Thoracic aorta (tissue), 2 donors: Measurements from ENCODE around the gene CTNNA3. TPM values are rescaled to one million over a fixed set of nuclear protein-coding genes. Genes with fewer than 3 reads are reported as not detected.

Experiments used
- ATAC-seq: fragments of 150-250 bp; one replicate; pipeline ENCODE4 v1.8.0; 2017; ENCODE audit warnings: low read depth; ENCODE audit not compliant: insufficient number of reproducible peaks, low FRiP score
- DNase-seq: peaks from one replicate; pipeline ENCODE4 v3.0.0-alpha.2; 2020; ENCODE audit warnings: low spot score
- H3K27ac ChIP-seq, 2 donors: fragments of 200-600 bp; sonication (generic); 1 replicate in 1 of 2; 2 replicates in 1 of 2; pipeline ENCODE4 v1.5.1; 2016; ENCODE audit warnings: mild to moderate bottlenecking in 2 of 2, moderate library complexity in 2 of 2
- H3K27me3 ChIP-seq: fragments of 200-600 bp; sonication (generic); replicated peaks from 2 replicates; pipeline ENCODE4 v1.6.0; 2016; ENCODE audit warnings: mild to moderate bottlenecking; ENCODE audit not compliant: insufficient read depth
- H3K36me3 ChIP-seq: fragments of 200-600 bp; sonication (generic); one replicate; pipeline ENCODE4 v1.5.1; 2016
- H3K4me1 ChIP-seq, 2 donors: fragments of 200-600 bp; sonication (generic); 1 replicate in 1 of 2; 2 replicates in 1 of 2; pipeline versions ENCODE4 v1.5.1 to v1.6.0; 2016; ENCODE audit warnings: low read depth in 2 of 2, mild to moderate bottlenecking in 1 of 2; ENCODE audit not compliant: control insufficient read depth in 1 of 2
- H3K4me3 ChIP-seq: fragments of 200-600 bp; sonication (generic); 2 replicates; pipeline ENCODE4 v1.5.1; 2016; ENCODE audit warnings: mild to moderate bottlenecking
- H3K9me3 ChIP-seq: fragments of 200-600 bp; sonication (generic); 2 replicates; pipeline ENCODE4 v1.5.1; 2016
- CTCF ChIP-seq: fragments of 200-600 bp; sonication (generic); IDR thresholded peaks from one replicate; pipeline ENCODE4 v1.5.1; 2019; ENCODE audit warnings: antibody characterized with exemption
- total RNA-seq, 2 donors: library from RNA; depleted of rRNA; stranded (reverse); fragments of >200 nt; gene quantifications; one replicate each; pipeline versions ENCODE4 v1.1.0 to v1.2.3, GENCODE V29; 2016

Gene CTNNA3
- total RNA-seq, 2 donors from 2014 or later, result 0.95 to 1.2 TPM

- DNase-seq (no peak), ATAC-seq (no peak)
- no peak for TF ChIP-seq CTCF
- no peaks in the 10 kb centered on the region for H3K36me3 ChIP-seq
- H3K27me3 ChIP-seq, result no peaks in the 10 kb centered on the region
- no peak overlapping the region for H3K27ac ChIP-seq
- no peak overlapping the region for H3K4me3 ChIP-seq
- no peaks in the 10 kb centered on the region for H3K9me3 ChIP-seq
- no peaks in the 10 kb centered on the region for H3K4me1 ChIP-seq
Observed at GRCh38 chr10:66844176-66844942, 851.6 kb downstream of the CTNNA3 start.

DNA sequence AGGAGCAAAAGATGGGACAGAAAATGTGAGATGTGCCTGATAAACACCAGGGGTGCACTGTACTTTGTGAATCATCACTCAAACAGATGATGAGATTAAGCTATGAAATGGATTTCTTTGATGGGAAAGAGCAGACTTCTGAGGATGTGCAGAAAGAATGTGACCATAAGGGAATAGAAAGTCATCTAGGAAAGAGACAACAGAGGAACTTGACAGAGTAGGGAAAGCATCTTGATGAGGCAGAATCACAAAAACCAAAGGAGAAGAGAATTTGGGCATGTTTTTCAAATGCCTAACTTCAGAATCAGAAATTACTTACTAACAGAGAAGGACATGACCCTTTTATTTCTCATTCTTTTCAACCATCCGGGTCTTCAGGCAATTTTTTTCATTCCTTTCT is 852.6 kb downstream of the CTNNA3 start:
- no peaks in the 10 kb centered on the region for H3K27me3 ChIP-seq
- no peak overlapping the region for H3K4me3 ChIP-seq
- DNase-seq (no peak), ATAC-seq (no peak)
- no peak for TF ChIP-seq CTCF
- H3K9me3 ChIP-seq, result no peaks in the 10 kb centered on the region
- H3K27ac ChIP-seq, result no peak overlapping the region
- H3K36me3 ChIP-seq, result no peaks in the 10 kb centered on the region
- no peaks in the 10 kb centered on the region for H3K4me1 ChIP-seq

DNA sequence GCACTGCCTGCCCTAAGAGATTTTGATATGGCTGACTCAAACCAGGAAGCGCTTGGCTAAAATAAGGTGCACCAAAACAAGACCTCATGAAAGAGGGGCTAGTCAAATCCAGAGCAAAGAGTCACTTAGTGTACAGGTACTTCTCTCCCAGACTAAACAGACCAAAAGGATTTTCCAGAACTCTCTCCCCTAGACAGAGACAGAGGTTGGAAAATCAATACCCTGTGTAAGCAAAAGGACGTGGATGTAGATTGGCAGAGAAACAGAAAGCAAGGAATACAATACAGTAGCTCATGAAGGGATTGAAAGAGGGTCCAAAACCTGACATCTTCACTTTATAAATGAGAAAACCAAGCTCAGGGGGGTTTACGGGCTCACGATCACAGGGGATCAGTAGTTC is 853.1 kb downstream of the CTNNA3 start:
- no peak for DNase-seq
- Histone ChIP-seq H3K27ac (no peak overlapping the region), H3K4me3 (no peak overlapping the region), H3K9me3 (no peaks in the 10 kb centered on the region), H3K4me1 (no peaks in the 10 kb centered on the region), H3K36me3 (no peaks in the 10 kb centered on the region), H3K27me3 (no peaks in the 10 kb centered on the region)
- TF ChIP-seq CTCF, result no peak
- ATAC-seq, result no peak

GRCh38 chr10:66842371-66842770 is 853.6 kb downstream of the CTNNA3 start:
- H3K27me3 ChIP-seq, result no peaks in the 10 kb centered on the region
- ATAC-seq (no peak), DNase-seq (no peak)
- H3K9me3 ChIP-seq, result no peaks in the 10 kb centered on the region
- H3K36me3 ChIP-seq, result no peaks in the 10 kb centered on the region
- no peak overlapping the region for H3K27ac ChIP-seq
- no peak for TF ChIP-seq CTCF
- H3K4me3 ChIP-seq, result no peak overlapping the region
- H3K4me1 ChIP-seq, result no peaks in the 10 kb centered on the region

- ATAC-seq, result no peak
Observed at GRCh38 chr10:66838656-66839055, 857.3 kb downstream of the CTNNA3 start.

More at GRCh38 chr10:66838656-66839055, 857.3 kb downstream of the CTNNA3 start:
- Histone ChIP-seq H3K27ac (no peak overlapping the region), H3K4me3 (no peak overlapping the region), H3K4me1 (no peaks in the 10 kb centered on the region), H3K9me3 (no peaks in the 10 kb centered on the region), H3K27me3 (no peaks in the 10 kb centered on the region), H3K36me3 (no peaks in the 10 kb centered on the region)
- DNase-seq, result no peak
- TF ChIP-seq CTCF, result no peak
